ENCODE data around the gene CYBRD1. TPM values are rescaled to one million over a fixed set of nuclear protein-coding genes. Genes with fewer than 3 reads are reported as not detected.

CYBRD1 gene
- 100 to 1,000 TPM; 158 to 241 (median 194) TPM for total RNA-seq

- DNase-seq (ENCODE audit: low spot score in 2 of 2), result peak; percentile 88 to 98
- H3K4me3 ChIP-seq (ENCODE audit: low read depth, poor library complexity, severe bottlenecking), result peak within 1 kb of the TSS; percentile 93
- intact Hi-C loops (cut with DNase I; ENCODE audit: low total_unique reads), result no loop called here
- TF ChIP-seq CTCF (IDR thresholded peaks at IDR 0.05) (no peak), POLR2A (IDR thresholded peaks at IDR 0.05) (peak in 1 of 2 donors; percentile 14)
- 1% methylated on average over 22 to 40 of the region's 45 CpGs for WGBS, 2 donors
Observed at GRCh38 chr2:171522052-171522787, at the start of gene CYBRD1. TSS of gene CYBRD1 (plus strand) at chr2:171522474. CDS start at chr2:171522546, 72 bp downstream.

GRCh38 chr2:171475979-171476378, 46.3 kb upstream of the CYBRD1 start:
- 74 to 81% methylated on average over 1 of the region's 1 CpG for WGBS, 2 donors
- DNase-seq (ENCODE audit: low spot score in 2 of 2), result no peak
- H3K4me3 ChIP-seq (ENCODE audit: low read depth, poor library complexity, severe bottlenecking), result no peak overlapping the region
- TF ChIP-seq POLR2A (IDR thresholded peaks at IDR 0.05), result no peak
- no peak for TF ChIP-seq CTCF (IDR thresholded peaks at IDR 0.05)
- intact Hi-C loops (cut with DNase I; ENCODE audit: low total_unique reads), result no loop called here

GRCh38 chr2:171478345-171478744, 43.9 kb upstream of the CYBRD1 start:
- WGBS, 2 donors, result 81 to 83% methylated on average over 1 of the region's 1 CpG
- H3K4me3 ChIP-seq (ENCODE audit: low read depth, poor library complexity, severe bottlenecking), result no peak overlapping the region
- DNase-seq (ENCODE audit: low spot score in 2 of 2), result no peak
- TF ChIP-seq CTCF (IDR thresholded peaks at IDR 0.05), result no peak
- intact Hi-C loops (cut with DNase I; ENCODE audit: low total_unique reads), result no loop called here

- H3K4me3 ChIP-seq (ENCODE audit: low read depth, poor library complexity, severe bottlenecking), result no peak overlapping the region
- intact Hi-C loops (cut with DNase I; ENCODE audit: low total_unique reads), result no loop called here
- TF ChIP-seq POLR2A (IDR thresholded peaks at IDR 0.05), result no peak
- no peak for TF ChIP-seq CTCF (IDR thresholded peaks at IDR 0.05)
- 79 to 92% methylated on average over 3 of the region's 3 CpGs for WGBS, 2 donors
- DNase-seq (ENCODE audit: low spot score in 2 of 2), result no peak
Observed at GRCh38 chr2:171479154-171479814, 43.0 kb upstream of the CYBRD1 start.

- TF ChIP-seq POLR2A (IDR thresholded peaks at IDR 0.05), result no peak
- no peak overlapping the region for H3K4me3 ChIP-seq (ENCODE audit: low read depth, poor library complexity, severe bottlenecking)
- intact Hi-C loops (cut with DNase I; ENCODE audit: low total_unique reads), result no loop called here
- no peak for DNase-seq (ENCODE audit: low spot score in 2 of 2)
- WGBS, 2 donors, result 91 to 98% methylated on average over 1 of the region's 1 CpG
Observed at GRCh38 chr2:171480908-171481307, 41.4 kb upstream of the CYBRD1 start.

GRCh38 chr2:171482308-171482707, 40.0 kb upstream of the CYBRD1 start:
- TF ChIP-seq CTCF (IDR thresholded peaks at IDR 0.05), result no peak
- TF ChIP-seq POLR2A (IDR thresholded peaks at IDR 0.05), result no peak
- intact Hi-C loops (cut with DNase I; ENCODE audit: low total_unique reads), result no loop called here
- DNase-seq (ENCODE audit: low spot score in 2 of 2), result no peak
- H3K4me3 ChIP-seq (ENCODE audit: low read depth, poor library complexity, severe bottlenecking), result no peak overlapping the region
